Right lobe of liver (tissue), 4 donors: ENCODE measurements around the gene HS3ST2.

Experiments used
- CTCF ChIP-seq, 4 donors: fragments of 200-600 bp in 3 of 4; fragments of 450-650 bp in 1 of 4; IDR thresholded peaks; one replicate each; pipeline versions ENCODE4 v1.5.1 to v1.8.0; 2016 to 2022; ENCODE audit warnings: antibody characterized with exemption in 4 of 4, mild to moderate bottlenecking in 2 of 4
- POLR2A ChIP-seq: fragments of 450-650 bp; IDR thresholded peaks from one replicate; pipeline ENCODE4 v1.6.1; 2017; ENCODE audit warnings: antibody characterized with exemption, mild to moderate bottlenecking
- donor health status: DM: no; HTN: no; CAD: no.
- donor health status: DM: no; HTN: no; CAD: no.
- donor health status: DM: no; HTN: yes; CAD: no.

GRCh38 chr16:22955461-22956070, 141.6 kb downstream of the HS3ST2 start:
- TF ChIP-seq CTCF (IDR thresholded peaks at IDR 0.05) (no peak), POLR2A (no peak)
